Mammary epithelial cell (primary cell): ENCODE results near the gene P2RX3.
"Not testable (repeated sequence)": the region's sequence is repeated elsewhere in the genome, so short reads cannot be mapped to it uniquely, and the experiment has no call there.

Source experiments
- CTCF ChIP-seq, 2 donors: IDR thresholded peaks in 1 of 2; conservative IDR thresholded peaks in 1 of 2; 2 replicates each; pipeline ENCODE4 v1.5.1; 2011 to 2012; ENCODE audit warnings: inconsistent platforms in 2 of 2, low read length in 2 of 2, mild to moderate bottlenecking in 2 of 2, control low read depth in 1 of 2, low read depth in 1 of 2; ENCODE audit not compliant: insufficient read depth in 1 of 2; ENCODE audit errors: extremely low read depth in 1 of 2
- EZH2 ChIP-seq: IDR thresholded peaks from 2 replicates; pipeline ENCODE4 v1.6.1; 2012; ENCODE audit warnings: low read length, inconsistent platforms, borderline replicate concordance

- not testable (repeated sequence) for TF ChIP-seq CTCF (conservative IDR thresholded peaks at IDR 0.05 in 1 of 2, IDR thresholded peaks at IDR 0.05 in 1 of 2; ENCODE audit: extremely low read depth in 1 of 2, insufficient read depth in 1 of 2, low read depth in 1 of 2, low read length in 2 of 2); EZH2
Measured at GRCh38 chr11:57336856-57337255, 1.3 kb upstream of the P2RX3 start.
